ENCODE results near the gene ZNF526.

DNA sequence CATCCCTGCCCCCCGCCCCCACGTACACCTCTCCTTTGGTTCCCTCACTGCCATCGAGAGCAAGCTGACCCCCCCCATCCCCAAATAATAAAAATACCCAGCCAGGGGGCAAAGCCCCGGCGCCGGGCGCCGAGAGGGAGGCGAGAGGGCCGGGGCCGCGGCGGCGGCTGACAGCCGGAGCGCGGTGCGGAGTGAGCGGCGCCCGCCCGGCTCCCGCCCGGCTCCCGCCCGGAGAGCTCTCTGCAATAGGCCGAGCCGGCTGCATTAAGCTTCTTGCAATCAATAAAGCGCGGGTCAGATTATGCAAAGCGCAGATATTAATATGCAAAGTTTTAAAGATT is 43.5 kb upstream of the ZNF526 start:
- TF ChIP-seq, protein P1, sequence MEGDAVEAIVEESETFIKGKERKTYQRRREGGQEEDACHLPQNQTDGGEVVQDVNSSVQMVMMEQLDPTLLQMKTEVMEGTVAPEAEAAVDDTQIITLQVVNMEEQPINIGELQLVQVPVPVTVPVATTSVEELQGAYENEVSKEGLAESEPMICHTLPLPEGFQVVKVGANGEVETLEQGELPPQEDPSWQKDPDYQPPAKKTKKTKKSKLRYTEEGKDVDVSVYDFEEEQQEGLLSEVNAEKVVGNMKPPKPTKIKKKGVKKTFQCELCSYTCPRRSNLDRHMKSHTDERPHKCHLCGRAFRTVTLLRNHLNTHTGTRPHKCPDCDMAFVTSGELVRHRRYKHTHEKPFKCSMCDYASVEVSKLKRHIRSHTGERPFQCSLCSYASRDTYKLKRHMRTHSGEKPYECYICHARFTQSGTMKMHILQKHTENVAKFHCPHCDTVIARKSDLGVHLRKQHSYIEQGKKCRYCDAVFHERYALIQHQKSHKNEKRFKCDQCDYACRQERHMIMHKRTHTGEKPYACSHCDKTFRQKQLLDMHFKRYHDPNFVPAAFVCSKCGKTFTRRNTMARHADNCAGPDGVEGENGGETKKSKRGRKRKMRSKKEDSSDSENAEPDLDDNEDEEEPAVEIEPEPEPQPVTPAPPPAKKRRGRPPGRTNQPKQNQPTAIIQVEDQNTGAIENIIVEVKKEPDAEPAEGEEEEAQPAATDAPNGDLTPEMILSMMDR (IDR thresholded peaks at IDR 0.05 in 8 of 11, conservative IDR thresholded peaks at IDR 0.05 in 3 of 11): no peak
- TF ChIP-seq POLR2A (IDR thresholded peaks at IDR 0.05): no peak
